ENCODE data around the gene TTLL7. TPM values are rescaled to one million over a fixed set of nuclear protein-coding genes. Genes with fewer than 3 reads are reported as not detected.

The TTLL7 gene
- total and polyA plus RNA-seq, 2 experiments from 2014 or later = 4.1 to 6.7 TPM

DNA sequence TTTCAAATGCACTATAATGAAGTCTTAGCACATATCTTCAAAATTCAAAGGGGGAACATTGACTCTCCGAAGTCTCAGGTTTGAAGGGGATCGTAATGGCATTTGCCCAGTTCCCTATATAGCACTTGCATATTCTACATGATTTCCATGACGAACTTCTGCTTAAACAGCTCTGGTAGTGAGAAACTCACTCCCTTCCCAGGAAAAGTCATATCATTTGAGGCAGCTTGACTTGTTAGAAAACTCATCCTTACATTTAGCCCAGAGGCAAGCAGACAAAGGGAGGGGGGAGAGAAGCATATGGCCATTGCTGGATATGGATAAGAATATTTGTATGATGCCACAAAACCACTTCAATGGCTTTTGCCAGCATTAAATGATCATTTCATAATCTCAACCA, 27.0 kb upstream of the TTLL7 start (continued):
- TF ChIP-seq POLR2AphosphoS5 (IDR thresholded peaks at IDR 0.05; ENCODE audit: low read depth) = no peak
- TF ChIP-seq, protein P1, sequence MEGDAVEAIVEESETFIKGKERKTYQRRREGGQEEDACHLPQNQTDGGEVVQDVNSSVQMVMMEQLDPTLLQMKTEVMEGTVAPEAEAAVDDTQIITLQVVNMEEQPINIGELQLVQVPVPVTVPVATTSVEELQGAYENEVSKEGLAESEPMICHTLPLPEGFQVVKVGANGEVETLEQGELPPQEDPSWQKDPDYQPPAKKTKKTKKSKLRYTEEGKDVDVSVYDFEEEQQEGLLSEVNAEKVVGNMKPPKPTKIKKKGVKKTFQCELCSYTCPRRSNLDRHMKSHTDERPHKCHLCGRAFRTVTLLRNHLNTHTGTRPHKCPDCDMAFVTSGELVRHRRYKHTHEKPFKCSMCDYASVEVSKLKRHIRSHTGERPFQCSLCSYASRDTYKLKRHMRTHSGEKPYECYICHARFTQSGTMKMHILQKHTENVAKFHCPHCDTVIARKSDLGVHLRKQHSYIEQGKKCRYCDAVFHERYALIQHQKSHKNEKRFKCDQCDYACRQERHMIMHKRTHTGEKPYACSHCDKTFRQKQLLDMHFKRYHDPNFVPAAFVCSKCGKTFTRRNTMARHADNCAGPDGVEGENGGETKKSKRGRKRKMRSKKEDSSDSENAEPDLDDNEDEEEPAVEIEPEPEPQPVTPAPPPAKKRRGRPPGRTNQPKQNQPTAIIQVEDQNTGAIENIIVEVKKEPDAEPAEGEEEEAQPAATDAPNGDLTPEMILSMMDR (conservative IDR thresholded peaks at IDR 0.05; ENCODE audit: low read depth in 2 of 2) = no peak

DNA sequence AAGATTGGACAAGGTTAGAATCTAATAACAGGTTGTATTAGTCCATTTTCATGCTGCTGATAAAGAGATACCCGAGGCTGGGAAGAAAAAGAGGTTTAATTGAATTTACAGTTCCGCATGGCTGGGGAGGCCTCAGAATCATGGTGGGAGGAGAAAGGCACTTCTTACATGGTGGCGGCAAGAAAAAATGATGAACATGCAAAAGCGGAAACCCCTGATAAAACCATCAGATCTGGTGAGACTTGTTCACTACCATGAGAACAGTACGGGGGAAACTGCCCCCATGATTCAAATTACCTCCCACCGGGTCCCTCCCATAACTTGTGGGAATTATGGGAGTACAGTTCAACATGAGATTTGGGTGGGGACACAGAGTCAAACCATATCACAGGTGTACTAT, 22.9 kb upstream of the TTLL7 start:
- Mint-ChIP-seq H3K4me1 (no peaks in the 10 kb centered on the region), H3K4me3 (no peak overlapping the region), H3K27me3 (ENCODE audit: insufficient read depth, low read depth, poor library complexity) (peaks cover 39% of the 10 kb centered on the region), H3K9me3 (peaks cover 12% of the 10 kb centered on the region), H3K36me3 (ENCODE audit: low read depth) (peaks cover 8% of the 10 kb centered on the region; the same call in 1 of the 3 replicates), H3K27ac (no peak overlapping the region)
- Histone ChIP-seq H3K79me2 (replicated peaks; ENCODE audit: insufficient read depth) (no peaks in the 10 kb centered on the region), H3K4me3 (no peak overlapping the region), H3K4me1 (ENCODE audit: insufficient read depth) (no peaks in the 10 kb centered on the region), H3K36me3 (ENCODE audit: insufficient read depth) (no peaks in the 10 kb centered on the region), H3K9me2 (ENCODE audit: insufficient read depth) (no peaks in the 10 kb centered on the region; the same call in 1 of the 2 replicates), H3F3A (replicated peaks; ENCODE audit: low read depth) (no peaks in the 10 kb centered on the region), H3K4me2 (no peak overlapping the region), H3K27ac (ENCODE audit: low read depth) (no peak overlapping the region), H2AFZ (no peak overlapping the region), H4K20me1 (replicated peaks; ENCODE audit: insufficient read depth) (no peaks in the 10 kb centered on the region; the same call in 1 of the 2 replicates), H3K27me3 (ENCODE audit: insufficient read depth) (peaks cover 63% of the 10 kb centered on the region)
- DNase-seq (ENCODE audit: low spot score) (no peak), ATAC-seq (no peak)
- no peak for TF ChIP-seq ETS1 (IDR thresholded peaks at IDR 0.05)
- TF ChIP-seq ZNF462 (CRISPR knock-in tag; IDR thresholded peaks at IDR 0.05) = no peak
- TF ChIP-seq ZNF114 (CRISPR knock-in tag; IDR thresholded peaks at IDR 0.05) = no peak
- no peak for TF ChIP-seq STAT1 (IDR thresholded peaks at IDR 0.05; ENCODE audit: unreplicated experiment)
- TF ChIP-seq ZNF331 (CRISPR knock-in tag; IDR thresholded peaks at IDR 0.05; ENCODE audit: low read depth) = no peak

Measured in GM23338 (cell line).